Astrocyte (in vitro differentiated cells and primary cell): ENCODE results near the gene STIM1. TPM values are rescaled to one million over a fixed set of nuclear protein-coding genes. Genes with fewer than 3 reads are reported as not detected.

Source experiments
- DNase-seq: peaks from one replicate; pipeline ENCODE4 v3.0.0-alpha.2; 2010; ENCODE audit warnings: low read depth
- FAIRE-seq: peaks from 2 replicates; lab custom pipeline; 2011; peaks lifted over from hg19 to GRCh38; lab: Jason Lieb, UNC
- H2AFZ ChIP-seq: 2 replicates; pipeline ENCODE4 v1.6.0; 2012; ENCODE audit warnings: low read depth, low read length, inconsistent platforms
- H3K27ac ChIP-seq: 2 replicates; pipeline ENCODE4 v1.5.1; 2011; ENCODE audit warnings: low read depth, low read length, inconsistent platforms
- H3K27me3 ChIP-seq: 2 replicates; pipeline ENCODE4 v1.6.0; 2011; ENCODE audit warnings: low read length, inconsistent platforms; ENCODE audit not compliant: insufficient read depth
- H3K36me3 ChIP-seq: 2 replicates; pipeline ENCODE4 v1.5.1; 2011; ENCODE audit warnings: low read length, inconsistent platforms; ENCODE audit not compliant: insufficient read depth
- H3K4me1 ChIP-seq: 2 replicates; pipeline ENCODE4 v1.5.1; 2011; ENCODE audit warnings: low read length, inconsistent platforms; ENCODE audit not compliant: insufficient read depth
- H3K4me2 ChIP-seq: 2 replicates; pipeline ENCODE4 v1.6.0; 2012; ENCODE audit warnings: low read length, inconsistent platforms
- H3K4me3 ChIP-seq: 2 replicates; pipeline ENCODE4 v1.5.1; 2011; ENCODE audit warnings: low read depth, mild to moderate bottlenecking, low read length, inconsistent platforms; ENCODE audit not compliant: insufficient read depth
- H3K79me2 ChIP-seq: 2 replicates; pipeline ENCODE4 v1.6.0; 2012; ENCODE audit warnings: mild to moderate bottlenecking, low read length, inconsistent platforms; ENCODE audit not compliant: insufficient read depth
- H3K9ac ChIP-seq: 2 replicates; pipeline ENCODE4 v1.6.0; 2012; ENCODE audit warnings: mild to moderate bottlenecking, low read length, inconsistent platforms
- H3K9me3 ChIP-seq: 2 replicates; pipeline ENCODE4 v1.5.1; 2012; ENCODE audit warnings: low read depth, mild to moderate bottlenecking, low read length, inconsistent platforms; ENCODE audit not compliant: insufficient read depth
- H4K20me1 ChIP-seq: 2 replicates; pipeline ENCODE4 v1.6.0; 2012; ENCODE audit warnings: low read length, inconsistent platforms; ENCODE audit not compliant: insufficient read depth
- H3K27ac Mint-ChIP-seq: one replicate; pipeline ENCODE4 v1.8.0; 2021; ENCODE audit warnings: mild to moderate bottlenecking, mixed read lengths; ENCODE audit not compliant: unreplicated experiment
- H3K27me3 Mint-ChIP-seq: one replicate; pipeline ENCODE4 v1.8.0; 2021; ENCODE audit warnings: low read depth, mixed read lengths; ENCODE audit not compliant: unreplicated experiment
- H3K36me3 Mint-ChIP-seq: one replicate; pipeline ENCODE4 v1.8.0; 2021; ENCODE audit warnings: low read depth, mixed read lengths; ENCODE audit not compliant: unreplicated experiment
- H3K4me1 Mint-ChIP-seq: one replicate; pipeline ENCODE4 v1.8.0; 2021; ENCODE audit warnings: low read depth, mixed read lengths; ENCODE audit not compliant: unreplicated experiment
- H3K4me3 Mint-ChIP-seq: one replicate; pipeline ENCODE4 v1.8.0; 2021; ENCODE audit warnings: mild to moderate bottlenecking, moderate library complexity, mixed read lengths; ENCODE audit not compliant: unreplicated experiment
- H3K9me3 Mint-ChIP-seq: one replicate; pipeline ENCODE4 v1.8.0; 2021; ENCODE audit warnings: mild to moderate bottlenecking, mixed read lengths; ENCODE audit not compliant: unreplicated experiment
- EZH2 ChIP-seq: IDR thresholded peaks from 2 replicates; pipeline ENCODE4 v1.6.1; 2012; ENCODE audit warnings: mild to moderate bottlenecking, low read length, inconsistent platforms; ENCODE audit not compliant: insufficient read depth
- total RNA-seq: library from RNA; stranded (reverse); gene quantifications from 2 replicates; pipeline ENCODE4 v1.2.1, GENCODE V29; 2021
- TF ChIP-seq, protein P1 (sequence below): IDR thresholded peaks from 2 replicates; pipeline ENCODE4 v1.5.1; 2011; ENCODE audit warnings: low read depth, mild to moderate bottlenecking, inconsistent platforms, low read length, moderate library complexity; ENCODE audit not compliant: insufficient read depth

STIM1 gene
- total RNA-seq, 1 donor from 2014 or later, result 42.9 TPM

GRCh38 chr11:3922056-3922455, 66.6 kb downstream of the STIM1 start:
- Histone ChIP-seq H3K4me1 (peaks cover 7% of the 10 kb centered on the region), H3K79me2 (peaks cover under 1% of the 10 kb centered on the region), H3K4me2 (no peak overlapping the region), H3K4me3 (no peak overlapping the region), H3K36me3 (no peaks in the 10 kb centered on the region), H3K27me3 (no peaks in the 10 kb centered on the region), H4K20me1 (no peaks in the 10 kb centered on the region), H3K27ac (no peak overlapping the region), H3K9ac (no peak overlapping the region), H2AFZ (no peak overlapping the region), H3K9me3 (no peaks in the 10 kb centered on the region)
- Mint-ChIP-seq H3K36me3 (no peaks in the 10 kb centered on the region), H3K4me1 (peaks cover 9% of the 10 kb centered on the region), H3K4me3 (no peak overlapping the region), H3K27me3 (no peaks in the 10 kb centered on the region), H3K9me3 (no peaks in the 10 kb centered on the region), H3K27ac (no peak overlapping the region)
- TF ChIP-seq EZH2, result no peak
- TF ChIP-seq, protein P1, sequence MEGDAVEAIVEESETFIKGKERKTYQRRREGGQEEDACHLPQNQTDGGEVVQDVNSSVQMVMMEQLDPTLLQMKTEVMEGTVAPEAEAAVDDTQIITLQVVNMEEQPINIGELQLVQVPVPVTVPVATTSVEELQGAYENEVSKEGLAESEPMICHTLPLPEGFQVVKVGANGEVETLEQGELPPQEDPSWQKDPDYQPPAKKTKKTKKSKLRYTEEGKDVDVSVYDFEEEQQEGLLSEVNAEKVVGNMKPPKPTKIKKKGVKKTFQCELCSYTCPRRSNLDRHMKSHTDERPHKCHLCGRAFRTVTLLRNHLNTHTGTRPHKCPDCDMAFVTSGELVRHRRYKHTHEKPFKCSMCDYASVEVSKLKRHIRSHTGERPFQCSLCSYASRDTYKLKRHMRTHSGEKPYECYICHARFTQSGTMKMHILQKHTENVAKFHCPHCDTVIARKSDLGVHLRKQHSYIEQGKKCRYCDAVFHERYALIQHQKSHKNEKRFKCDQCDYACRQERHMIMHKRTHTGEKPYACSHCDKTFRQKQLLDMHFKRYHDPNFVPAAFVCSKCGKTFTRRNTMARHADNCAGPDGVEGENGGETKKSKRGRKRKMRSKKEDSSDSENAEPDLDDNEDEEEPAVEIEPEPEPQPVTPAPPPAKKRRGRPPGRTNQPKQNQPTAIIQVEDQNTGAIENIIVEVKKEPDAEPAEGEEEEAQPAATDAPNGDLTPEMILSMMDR, result no peak
- DNase-seq (no peak), FAIRE-seq (no peak)

GRCh38 chr11:3925513-3925912, 70.0 kb downstream of the STIM1 start:
- H3K4me1 ChIP-seq, result no peaks in the 10 kb centered on the region
- H2AFZ ChIP-seq, result no peak overlapping the region
- FAIRE-seq, result no peak
- H3K4me3 ChIP-seq, result no peak overlapping the region
- H3K36me3 ChIP-seq, result no peaks in the 10 kb centered on the region
- no peaks in the 10 kb centered on the region for H3K79me2 ChIP-seq
- DNase-seq, result no peak
- H3K27ac ChIP-seq, result no peak overlapping the region
- H3K9me3 Mint-ChIP-seq, result no peaks in the 10 kb centered on the region
- TF ChIP-seq, protein P1, result no peak
- TF ChIP-seq EZH2, result no peak
- H3K4me3 Mint-ChIP-seq, result no peak overlapping the region
- H3K27ac Mint-ChIP-seq, result no peak overlapping the region
- peaks cover 14% of the 10 kb centered on the region for H3K4me1 Mint-ChIP-seq
- no peaks in the 10 kb centered on the region for H3K9me3 ChIP-seq
- H4K20me1 ChIP-seq, result no peaks in the 10 kb centered on the region
- no peaks in the 10 kb centered on the region for H3K27me3 ChIP-seq
- no peaks in the 10 kb centered on the region for H3K36me3 Mint-ChIP-seq
- H3K4me2 ChIP-seq, result no peak overlapping the region
- H3K9ac ChIP-seq, result no peak overlapping the region
- H3K27me3 Mint-ChIP-seq, result no peaks in the 10 kb centered on the region

- H3K27me3 Mint-ChIP-seq, result no peaks in the 10 kb centered on the region
- H3K4me3 Mint-ChIP-seq, result no peak overlapping the region
- no peak for FAIRE-seq
- Histone ChIP-seq H3K9ac (no peak overlapping the region), H3K79me2 (no peaks in the 10 kb centered on the region), H3K4me3 (no peak overlapping the region), H2AFZ (no peak overlapping the region), H3K4me1 (no peaks in the 10 kb centered on the region), H3K36me3 (no peaks in the 10 kb centered on the region), H3K4me2 (no peak overlapping the region), H3K27me3 (no peaks in the 10 kb centered on the region), H3K9me3 (no peaks in the 10 kb centered on the region), H3K27ac (no peak overlapping the region), H4K20me1 (no peaks in the 10 kb centered on the region)
- TF ChIP-seq, protein P1, result no peak
- TF ChIP-seq EZH2, result no peak
- DNase-seq, result no peak
- no peaks in the 10 kb centered on the region for H3K9me3 Mint-ChIP-seq
- peaks cover under 1% of the 10 kb centered on the region for H3K36me3 Mint-ChIP-seq
- H3K4me1 Mint-ChIP-seq, result peaks cover 14% of the 10 kb centered on the region
- H3K27ac Mint-ChIP-seq, result no peak overlapping the region
Measured at GRCh38 chr11:3926458-3927095, 71.1 kb downstream of the STIM1 start.
